ENCODE measurements around the gene CBFA2T2. TPM values are rescaled to one million over a fixed set of nuclear protein-coding genes. Genes with fewer than 3 reads are reported as not detected.
A peak's percentile ranks its signal among the peaks of the same experiment; 100 is the strongest.

CBFA2T2 gene
- total and polyA plus RNA-seq, 2 donors from 2014 or later, result 5.5 to 17.3 TPM

GRCh38 chr20:33679758-33680485 lies 190.0 kb downstream of the CBFA2T2 start:
- H3K27ac ChIP-seq (ENCODE audit: low read depth in 2 of 2, low read length in 2 of 2), result no peak overlapping the region
- intact Hi-C loops (cut with DNase I), result no loop called here
- no peaks in the 10 kb centered on the region for H3K36me3 ChIP-seq (ENCODE audit: control insufficient read depth in 2 of 3, insufficient read depth in 3 of 3, low read length in 3 of 3)
- peaks cover 0 to 4% (median 0%) of the 10 kb centered on the region in 3 donors for H3K4me1 ChIP-seq (ENCODE audit: control insufficient read depth in 2 of 3, insufficient read depth in 2 of 3, low read depth in 1 of 3, low read length in 3 of 3)
- FAIRE-seq, result no peak
- peak in 1 of 5 donors; percentile 66 for DNase-seq
- H3K4me3 ChIP-seq (ENCODE audit: low read length in 3 of 3), result no peak overlapping the region
- no peaks in the 10 kb centered on the region for H3K27me3 ChIP-seq (ENCODE audit: control insufficient read depth, insufficient read depth, low read length)
- no peak overlapping the region for H3K9ac ChIP-seq (ENCODE audit: low read length in 3 of 3)
- H3K9me3 ChIP-seq (ENCODE audit: control insufficient read depth in 2 of 3, insufficient read depth in 1 of 3, low read length in 3 of 3), result no peaks in the 10 kb centered on the region
- no peak for TF ChIP-seq CTCF (IDR thresholded peaks at IDR 0.05; ENCODE audit: borderline replicate concordance, extremely low read depth, insufficient read depth)

- Histone ChIP-seq H3K9me3 (ENCODE audit: control insufficient read depth in 2 of 3, insufficient read depth in 1 of 3, low read length in 3 of 3) (no peaks in the 10 kb centered on the region), H3K27ac (ENCODE audit: low read depth in 2 of 2, low read length in 2 of 2) (no peak overlapping the region), H3K36me3 (ENCODE audit: control insufficient read depth in 2 of 3, insufficient read depth in 3 of 3, low read length in 3 of 3) (no peaks in the 10 kb centered on the region), H3K4me3 (ENCODE audit: low read length in 3 of 3) (no peak overlapping the region), H3K27me3 (ENCODE audit: control insufficient read depth, insufficient read depth, low read length) (no peaks in the 10 kb centered on the region), H3K4me1 (ENCODE audit: control insufficient read depth in 2 of 3, insufficient read depth in 2 of 3, low read depth in 1 of 3, low read length in 3 of 3) (peaks cover 0 to 3% (median 0%) of the 10 kb centered on the region in 3 donors), H3K9ac (ENCODE audit: low read length in 3 of 3) (no peak overlapping the region)
- TF ChIP-seq CTCF (IDR thresholded peaks at IDR 0.05; ENCODE audit: borderline replicate concordance, extremely low read depth, insufficient read depth), result no peak
- FAIRE-seq (no peak), DNase-seq (no peak)
- intact Hi-C loops (cut with DNase I), result no loop called here
Observed at GRCh38 chr20:33680686-33681085, 190.8 kb downstream of the CBFA2T2 start.

- DNase-seq (no peak), FAIRE-seq (no peak)
- Histone ChIP-seq H3K36me3 (ENCODE audit: control insufficient read depth in 2 of 3, insufficient read depth in 3 of 3, low read length in 3 of 3) (no peaks in the 10 kb centered on the region), H3K9me3 (ENCODE audit: control insufficient read depth in 2 of 3, insufficient read depth in 1 of 3, low read length in 3 of 3) (no peaks in the 10 kb centered on the region), H3K27me3 (ENCODE audit: control insufficient read depth, insufficient read depth, low read length) (no peaks in the 10 kb centered on the region), H3K27ac (ENCODE audit: low read depth in 2 of 2, low read length in 2 of 2) (no peak overlapping the region), H3K9ac (ENCODE audit: low read length in 3 of 3) (no peak overlapping the region), H3K4me3 (ENCODE audit: low read length in 3 of 3) (no peak overlapping the region), H3K4me1 (ENCODE audit: control insufficient read depth in 2 of 3, insufficient read depth in 2 of 3, low read depth in 1 of 3, low read length in 3 of 3) (peaks cover 0 to 3% (median 0%) of the 10 kb centered on the region in 3 donors)
- intact Hi-C loops (cut with DNase I), result no loop called here
- TF ChIP-seq CTCF (IDR thresholded peaks at IDR 0.05; ENCODE audit: borderline replicate concordance, extremely low read depth, insufficient read depth), result no peak
Observed at GRCh38 chr20:33681288-33681687, 191.4 kb downstream of the CBFA2T2 start.

Measured in kidney (tissue), 14 donors.